ENCODE results near the gene TUBB3.
"Not testable (repeated sequence)": the region's sequence is repeated elsewhere in the genome, so short reads cannot be mapped to it uniquely, and the experiment has no call there.

TUBB3 gene

DNA sequence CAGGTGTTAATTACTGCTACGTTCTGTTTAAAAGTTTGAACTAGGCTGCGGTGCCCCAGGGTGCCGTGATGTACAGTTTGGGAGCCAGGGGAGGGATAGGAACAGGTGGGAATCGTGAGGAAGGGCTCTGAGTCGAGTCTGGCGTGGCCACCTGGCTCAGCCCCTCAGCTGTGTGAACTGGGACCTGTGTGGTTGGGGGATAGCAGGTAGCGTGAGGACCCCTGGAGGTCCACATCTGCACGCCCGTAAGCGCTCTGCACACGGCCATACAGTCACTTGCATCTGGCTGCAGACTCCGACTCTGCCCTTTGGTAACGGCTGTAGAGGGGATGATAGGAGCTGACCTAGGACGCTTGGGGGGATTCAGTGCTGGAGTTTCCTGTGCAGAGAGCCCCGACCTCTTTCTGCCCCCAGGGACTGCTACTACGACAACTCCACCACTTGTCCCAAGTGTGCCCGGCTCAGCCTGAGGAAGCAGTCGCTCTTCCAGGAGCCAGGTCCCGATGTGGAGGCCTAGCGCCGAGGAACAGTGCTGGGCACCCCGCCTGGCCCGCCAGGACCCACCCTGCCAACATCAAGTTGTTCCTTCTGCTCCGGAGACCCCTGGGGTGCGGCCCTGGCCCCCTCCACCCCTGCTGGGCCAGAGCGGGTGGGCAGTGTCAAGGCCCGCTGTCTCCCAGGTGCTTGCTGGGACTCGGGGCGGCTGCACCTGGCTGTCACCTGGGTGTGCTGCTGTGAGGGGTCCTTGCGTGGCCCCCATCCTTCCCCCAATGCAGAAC lies 42.5 kb downstream of the TUBB3 start:
- no peak for DNase-seq (ENCODE audit: low read depth)

DNA sequence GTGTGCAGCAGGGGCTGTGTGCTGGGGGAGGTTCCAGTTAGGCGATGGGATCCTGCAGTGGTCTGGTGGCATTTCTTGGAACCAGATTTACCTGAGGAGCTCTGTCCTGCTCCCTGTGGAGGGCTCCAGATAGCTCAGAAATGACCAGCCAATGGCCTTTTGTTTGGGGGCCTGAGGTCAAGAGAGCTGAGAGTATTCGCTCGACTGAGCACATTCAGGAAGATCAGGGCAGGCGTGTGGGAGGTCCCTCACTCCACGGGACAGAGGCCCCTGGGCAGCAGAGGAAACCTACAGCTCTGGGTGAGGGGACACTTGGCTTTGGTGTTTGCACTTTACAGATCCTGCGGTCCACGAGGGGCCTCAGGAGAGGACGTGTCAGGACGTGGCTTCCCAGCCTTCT lies 43.6 kb downstream of the TUBB3 start:
- DNase-seq (ENCODE audit: low read depth) = no peak

DNA sequence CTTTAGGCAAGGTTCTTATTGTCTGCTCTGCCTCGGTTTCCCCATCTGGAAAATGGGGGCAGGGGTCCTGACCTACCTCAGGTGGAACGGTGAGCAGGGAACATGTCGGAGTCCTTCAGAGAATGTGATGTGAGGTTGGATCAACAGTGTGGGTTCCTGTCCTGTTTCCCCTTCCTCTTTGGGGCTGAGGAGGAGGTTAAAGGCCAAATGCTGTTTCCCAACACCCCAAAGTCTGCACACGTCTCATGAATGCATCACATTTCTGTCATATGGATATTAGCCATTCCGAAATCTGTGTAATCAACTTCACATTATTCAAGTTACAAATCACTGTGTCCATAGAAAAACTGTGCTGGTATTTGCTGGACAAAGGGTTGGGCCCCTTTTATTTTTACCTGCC lies 44.3 kb downstream of the TUBB3 start:
- not testable (repeated sequence) for DNase-seq (ENCODE audit: low read depth)

DNA sequence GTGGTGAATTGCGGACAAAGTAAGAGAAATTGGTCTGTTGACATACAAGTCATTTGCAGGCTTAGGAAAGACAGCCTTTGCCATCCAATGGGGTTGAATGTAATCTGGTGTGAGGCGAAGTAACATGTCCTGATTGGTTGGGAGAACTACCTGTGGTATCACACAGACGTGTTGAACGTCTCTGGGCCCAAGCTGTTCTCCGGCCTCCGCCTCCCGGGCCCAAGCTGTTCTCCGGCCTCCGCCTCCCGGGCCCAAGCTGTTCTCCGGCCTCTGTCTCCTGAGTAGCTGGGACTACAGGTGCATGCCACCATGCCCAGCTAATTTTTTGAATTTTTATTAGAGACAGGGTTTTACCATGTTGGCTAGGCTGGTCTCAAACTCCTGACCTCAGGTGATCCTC lies 44.9 kb downstream of the TUBB3 start:
- DNase-seq (ENCODE audit: low read depth) = not testable (repeated sequence)

DNA sequence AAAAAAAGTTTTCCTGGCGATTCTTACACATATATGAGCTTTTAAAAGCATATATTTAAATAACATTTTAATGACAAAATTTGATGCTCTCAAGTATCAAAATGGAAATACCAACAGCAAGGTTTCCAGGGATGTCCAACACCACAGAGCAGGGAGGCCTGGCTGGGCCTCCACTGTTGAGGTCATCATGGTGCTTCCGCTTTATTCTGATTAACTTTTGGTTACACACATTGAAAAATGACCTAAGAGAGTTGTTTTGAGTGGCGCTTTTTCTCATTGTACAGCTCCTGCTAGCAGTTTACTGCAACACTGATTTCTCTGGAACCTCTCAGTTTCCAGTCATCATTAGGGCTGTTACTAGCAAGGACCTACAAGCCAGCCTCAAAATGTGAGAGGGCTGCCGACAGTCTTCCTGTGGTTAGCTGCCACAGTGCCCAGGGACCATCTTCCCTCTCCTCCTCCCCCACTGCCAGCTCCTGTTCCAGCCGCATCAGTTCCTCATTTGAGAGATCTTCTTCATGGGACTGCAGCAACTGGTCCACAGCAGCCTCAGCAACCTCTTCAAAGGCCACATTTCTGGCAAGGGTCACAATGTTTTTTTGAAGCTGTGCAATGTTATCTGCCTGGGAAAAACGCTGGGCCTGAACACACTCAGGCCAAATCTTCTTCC lies 46.7 kb downstream of the TUBB3 start:
- no peak for DNase-seq (ENCODE audit: low read depth)

DNA sequence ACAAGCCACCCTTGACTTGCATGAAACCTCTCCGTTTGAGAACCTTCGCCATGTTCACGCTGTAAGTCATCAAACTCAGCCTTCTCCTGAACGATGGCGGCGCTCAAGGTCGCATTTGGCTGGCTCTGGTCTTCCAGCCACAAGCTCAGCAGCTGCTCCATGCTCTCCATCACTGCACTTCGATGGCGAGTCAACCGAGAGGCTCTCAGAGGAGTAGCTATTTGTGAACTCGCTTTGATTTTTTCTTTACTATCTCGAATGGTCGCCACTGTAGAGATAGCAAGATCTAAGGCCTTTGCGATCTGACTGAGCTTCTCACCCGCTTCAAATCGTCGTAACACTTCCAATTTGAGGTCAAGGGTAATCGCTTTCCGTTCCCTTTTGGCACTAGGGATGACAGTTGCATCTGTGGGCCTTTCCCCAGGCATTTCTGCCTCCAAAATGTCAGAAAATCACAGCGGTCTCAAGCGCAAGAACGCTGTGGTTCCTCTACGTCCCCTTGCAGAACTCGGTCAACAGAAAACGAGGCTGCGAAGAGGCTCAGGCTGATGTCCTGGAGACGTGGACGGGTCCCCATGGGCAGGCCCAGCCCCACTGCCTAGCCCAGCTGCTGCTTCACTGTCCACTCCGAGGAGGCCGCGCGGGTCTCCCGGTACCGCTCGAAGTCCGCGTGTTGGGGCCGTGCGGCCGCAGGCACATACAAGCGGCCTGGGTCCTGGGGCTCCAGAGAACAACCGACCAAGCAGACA lies 48.5 kb downstream of the TUBB3 start:
- DNase-seq (ENCODE audit: low read depth) = no peak

DNA sequence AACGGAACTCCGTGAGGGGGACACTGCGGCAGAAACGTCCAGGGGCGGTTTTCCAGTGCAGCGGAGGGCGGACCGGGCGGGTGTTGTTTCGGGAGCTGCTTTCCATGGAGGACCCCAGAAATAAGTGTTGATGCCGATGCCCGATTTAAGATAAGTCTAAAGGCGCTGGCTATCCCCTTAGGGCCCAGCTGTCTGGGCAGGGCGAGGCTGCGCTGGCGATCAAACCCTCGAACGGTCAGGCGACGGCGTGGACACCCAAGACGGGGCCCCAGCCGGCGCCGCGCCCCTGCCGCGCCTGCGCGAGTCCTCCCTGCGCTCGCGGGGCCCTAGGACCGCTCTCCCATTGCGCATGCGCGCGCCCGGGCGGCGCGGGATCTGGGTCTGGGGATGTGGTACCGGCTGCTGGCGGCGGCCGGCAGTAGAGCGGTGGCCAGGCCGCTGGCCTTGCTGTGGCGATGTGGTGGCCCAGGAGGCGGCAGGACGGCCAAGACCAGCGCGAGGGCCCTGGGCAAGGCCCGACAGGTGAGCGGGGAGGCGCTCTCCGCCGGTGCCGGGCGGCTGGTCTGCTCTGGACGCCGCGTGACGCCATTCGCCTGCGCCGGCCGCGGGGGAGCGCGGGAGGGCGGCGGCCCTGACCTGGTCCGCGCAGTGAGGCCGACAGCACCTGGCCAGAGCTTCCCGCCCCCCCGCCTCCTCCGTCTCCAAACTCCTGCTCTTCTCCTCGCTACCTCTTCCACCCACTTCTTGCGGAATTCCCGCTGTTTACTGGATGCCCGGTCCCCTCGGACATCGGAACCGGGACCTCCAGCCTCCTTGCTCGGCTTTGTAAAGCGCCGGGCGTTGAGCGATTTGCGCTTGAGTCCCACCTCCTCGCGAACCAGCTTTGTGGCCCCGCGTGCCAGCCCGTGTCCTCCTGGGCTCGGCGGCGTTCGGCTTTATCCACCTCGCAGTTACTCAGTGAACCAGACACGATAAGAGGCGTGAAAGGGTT lies 49.4 kb downstream of the TUBB3 start:
- DNase-seq (ENCODE audit: low read depth) = peak; percentile 69

DNA sequence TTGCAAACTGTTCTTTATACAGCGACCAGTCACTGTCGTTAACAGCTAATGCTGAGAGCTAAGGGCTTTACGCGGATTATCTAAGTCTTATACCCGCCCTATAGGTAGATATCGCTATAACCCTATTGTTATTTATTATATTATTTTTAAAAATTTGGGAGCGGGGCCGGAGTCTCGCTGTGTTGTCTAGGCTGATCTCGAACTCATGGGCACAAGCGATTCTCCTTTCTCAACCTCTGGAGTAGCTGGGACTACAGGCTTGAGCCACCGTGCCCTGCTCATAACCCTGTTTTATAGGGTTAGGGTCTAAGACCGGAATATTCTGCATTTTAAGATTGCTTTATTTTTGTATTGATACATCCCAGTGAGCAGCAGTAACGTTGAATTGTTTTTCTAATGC lies 50.1 kb downstream of the TUBB3 start:
- no peak for DNase-seq (ENCODE audit: low read depth)

DNA sequence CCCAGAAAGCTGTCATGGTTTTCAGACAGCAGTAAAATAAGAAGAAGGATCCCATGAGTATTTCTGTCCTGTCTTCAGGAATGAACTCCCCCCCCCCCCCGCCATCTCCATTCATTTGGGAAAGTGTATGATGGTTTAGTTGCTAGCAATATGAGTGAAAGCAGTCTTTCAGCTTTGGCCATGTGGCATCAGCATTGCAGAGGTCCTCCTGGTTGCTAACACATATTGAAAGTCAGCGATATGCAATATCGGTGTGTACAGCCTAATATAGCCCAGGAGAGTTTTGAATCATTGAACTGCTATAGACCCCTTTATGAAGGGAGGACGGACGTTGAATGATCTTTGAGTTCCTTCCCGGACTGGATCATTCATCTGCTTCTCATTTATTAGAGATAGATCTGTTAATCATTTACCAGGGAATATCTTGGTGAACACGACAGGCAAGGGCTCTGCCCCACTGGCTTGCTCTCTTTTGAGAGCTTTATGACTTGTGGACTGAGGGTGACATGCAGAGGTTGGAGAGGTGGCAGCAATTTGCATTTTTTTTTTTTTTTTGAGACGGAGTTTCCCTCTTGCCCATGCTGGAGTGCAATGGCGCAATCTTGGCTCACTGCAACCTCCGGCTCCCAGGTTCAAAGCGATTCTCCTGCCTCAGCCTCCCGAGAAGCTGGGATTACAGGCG lies 50.7 kb downstream of the TUBB3 start:
- DNase-seq (ENCODE audit: low read depth) = no peak

DNA sequence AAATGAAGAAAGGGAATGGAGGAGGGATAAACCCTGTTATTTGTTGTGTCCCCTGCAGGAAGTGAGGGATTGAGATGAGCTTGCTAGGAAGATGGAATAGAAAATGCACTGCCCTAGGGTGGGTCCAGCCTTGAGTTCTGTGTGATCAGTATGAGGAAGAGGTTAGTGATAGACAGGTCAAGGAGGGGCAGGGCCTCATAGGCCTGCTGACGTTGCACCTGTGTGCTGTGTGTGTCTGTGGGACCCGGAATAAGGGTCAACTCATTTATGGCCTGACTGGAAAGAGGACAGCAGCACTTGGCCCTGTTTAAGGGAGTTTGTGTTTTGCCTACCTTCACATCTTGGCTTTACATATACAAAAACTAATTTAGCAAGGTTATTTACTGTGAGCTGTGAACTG lies 51.7 kb downstream of the TUBB3 start:
- DNase-seq (ENCODE audit: low read depth) = no peak

DNA sequence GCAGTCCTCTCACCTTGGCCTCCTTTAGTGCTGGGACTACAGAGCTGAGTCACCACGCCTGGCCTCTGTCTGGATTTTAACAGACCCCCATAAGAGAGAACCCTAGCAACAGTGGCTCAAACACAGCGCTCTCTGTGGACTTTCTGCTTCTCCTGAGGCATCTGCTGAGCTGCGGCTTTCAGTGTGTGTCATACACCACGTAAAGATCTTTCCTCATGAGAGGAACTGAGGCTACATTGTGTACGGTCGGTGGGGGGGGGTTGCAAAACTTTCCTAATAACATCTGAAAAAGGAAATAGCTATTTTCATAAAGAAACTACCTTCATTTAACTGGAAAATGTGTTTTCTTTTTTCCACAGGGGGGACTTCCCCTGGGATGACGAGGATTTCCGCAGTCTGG lies 58.3 kb downstream of the TUBB3 start:
- no peak for DNase-seq (ENCODE audit: low read depth)

DNA sequence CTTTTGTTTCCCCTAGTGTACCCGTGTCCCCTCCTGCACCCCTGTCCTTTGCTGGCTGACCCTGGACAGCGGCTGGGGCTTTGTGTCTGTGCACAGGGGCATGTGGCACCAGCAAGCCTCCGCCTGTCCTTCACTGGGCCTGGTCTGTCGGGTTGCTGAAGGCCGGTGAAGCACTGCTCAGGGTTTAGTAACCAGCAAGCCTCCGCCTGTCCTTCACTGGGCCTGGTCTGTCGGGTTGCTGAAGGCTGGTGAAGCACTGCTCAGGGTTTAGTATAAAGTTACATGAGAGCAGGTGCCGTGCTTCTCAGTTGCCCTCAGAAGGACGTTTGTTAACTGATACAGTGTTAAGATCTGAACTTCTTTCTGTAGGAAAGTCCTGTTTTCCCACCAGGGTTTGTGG lies 59.2 kb downstream of the TUBB3 start:
- DNase-seq (ENCODE audit: low read depth) = no peak

DNA sequence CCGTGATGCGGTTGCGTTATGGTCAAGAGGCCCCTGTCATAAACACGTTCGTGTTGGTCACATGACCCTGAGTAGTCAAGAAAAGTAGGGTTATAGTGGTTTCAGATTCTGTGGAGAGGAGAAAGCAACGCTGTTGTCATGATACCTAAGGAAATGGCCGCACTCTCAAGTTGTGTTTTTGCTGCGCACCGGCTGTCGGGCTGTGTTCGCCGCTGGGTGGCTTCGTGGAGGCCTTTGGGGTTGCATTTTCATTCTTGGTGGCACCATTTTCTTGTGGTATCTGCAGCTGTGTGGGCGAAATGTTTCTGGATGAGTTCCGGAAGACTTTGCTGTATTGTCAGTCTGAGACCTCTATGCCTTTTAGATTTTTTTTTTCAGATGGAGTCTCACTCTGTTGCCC lies 60.4 kb downstream of the TUBB3 start:
- DNase-seq (ENCODE audit: low read depth) = no peak

DNA sequence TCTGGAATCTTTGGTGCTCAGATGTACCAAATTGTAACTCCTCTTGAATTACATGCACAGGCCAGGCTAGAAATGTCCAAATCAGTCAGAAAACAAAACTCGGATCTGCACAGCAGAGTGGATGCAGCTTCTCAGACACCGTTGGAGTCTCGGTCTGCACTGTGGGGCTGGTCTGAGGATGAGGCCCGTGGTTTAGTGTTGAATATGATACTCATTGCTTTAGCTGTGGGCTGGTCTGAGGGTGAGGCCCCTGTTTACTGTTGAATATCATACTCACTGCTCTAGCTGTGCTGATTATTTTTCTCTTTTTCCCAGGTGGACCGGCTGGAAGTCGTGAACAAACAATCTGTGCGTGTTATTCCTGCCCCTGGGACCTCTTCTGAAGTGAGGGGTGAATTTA lies 61.1 kb downstream of the TUBB3 start:
- DNase-seq (ENCODE audit: low read depth) = no peak

DNA sequence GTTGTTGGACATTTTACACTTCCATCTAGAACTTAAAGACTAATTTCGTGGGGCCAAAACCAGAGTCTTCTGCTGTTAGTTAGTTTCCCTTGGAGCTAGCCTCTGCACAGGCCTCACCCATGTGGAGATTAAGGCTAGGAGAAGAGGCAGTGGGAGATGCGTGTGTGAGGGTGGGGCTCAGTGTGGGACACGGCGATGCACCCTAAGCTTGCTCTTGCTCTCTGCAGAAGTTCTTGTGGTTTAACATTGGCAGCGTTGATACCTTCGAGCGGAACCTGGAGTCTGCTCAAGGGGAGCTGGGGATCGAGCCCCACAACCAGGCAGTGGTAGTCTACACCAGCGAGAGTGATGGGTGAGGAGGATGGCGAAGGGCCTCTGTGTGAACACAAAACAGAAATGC lies 62.1 kb downstream of the TUBB3 start:
- DNase-seq (ENCODE audit: low read depth) = no peak
